SK-N-SH (cell line): Measurements from ENCODE around the gene PDE4D. TPM values are rescaled to one million over a fixed set of nuclear protein-coding genes. Genes with fewer than 3 reads are reported as not detected.

Experiments
- CTCF ChIA-PET: fragments of 300-600, 350-600 bp; formaldehyde crosslinking; extraction: SDS; loops from one replicate; lab custom pipeline; 2021; lab: Yijun Ruan, JAX
- POLR2A ChIA-PET: fragments of 350-600 bp; sonication (Branson Sonifier 250); formaldehyde crosslinking; extraction: SDS; loops from one replicate; lab custom pipeline; 2020; ENCODE audit warnings: antibody characterized with exemption, inconsistent platforms; lab: Yijun Ruan, JAX
- DNase-seq: peaks from one replicate; pipeline ENCODE4 v3.0.0; 2012
- H2AFZ ChIP-seq: fragments of 200-600 bp; sonication (generic); 2 replicates; pipeline ENCODE4 v1.8.1; 2016; ENCODE audit warnings: antibody characterized with exemption, mild to moderate bottlenecking, low read depth
- H3F3A ChIP-seq: fragments of 200-600 bp; sonication (generic); replicated peaks from 2 replicates; pipeline ENCODE3; 2016; ENCODE audit warnings: antibody characterized with exemption, mild to moderate bottlenecking; ENCODE audit not compliant: insufficient read depth
- H3K27ac ChIP-seq, 2 experiments: fragments of 200-500 bp in 1 of 2; fragments of 200-600 bp in 1 of 2; sonication (Bioruptor generic) in 1 of 2; sonication (generic), shearing (Covaris generic) in 1 of 2; 2 replicates each; pipeline versions ENCODE4 v1.5.1 to v1.6.1; 2014 to 2016; ENCODE audit warnings: low read depth in 2 of 2, inconsistent platforms in 1 of 2, low read length in 1 of 2, mild to moderate bottlenecking in 1 of 2, mixed read lengths in 1 of 2
- H3K27me3 ChIP-seq: fragments of 200-600 bp; sonication (generic), shearing (Covaris generic); 2 replicates; pipeline ENCODE4 v1.6.1; 2016; ENCODE audit warnings: mixed run types; ENCODE audit not compliant: insufficient read depth
- H3K36me3 ChIP-seq, 2 experiments: fragments of 200-500 bp in 1 of 2; fragments of 200-600 bp in 1 of 2; sonication (Bioruptor generic) in 1 of 2; sonication (generic) in 1 of 2; replicated peaks in 1 of 2; 2 replicates each; pipeline versions ENCODE3 to v1.5.1; 2014 to 2016; ENCODE audit warnings: low read length in 1 of 2, mild to moderate bottlenecking in 1 of 2; ENCODE audit not compliant: insufficient read depth in 2 of 2, control insufficient read depth in 1 of 2
- H3K4me1 ChIP-seq, 2 experiments: fragments of 200-500 bp in 1 of 2; fragments of 200-600 bp in 1 of 2; sonication (Bioruptor generic) in 1 of 2; sonication (generic), shearing (Covaris generic) in 1 of 2; 2 replicates each; pipeline versions ENCODE4 v1.5.1 to v1.6.1; 2014 to 2016; ENCODE audit warnings: low read depth in 1 of 2, low read length in 1 of 2, mixed run types in 1 of 2; ENCODE audit not compliant: insufficient read depth in 2 of 2, control insufficient read depth in 1 of 2
- H3K4me2 ChIP-seq: fragments of 200-600 bp; sonication (generic), shearing (Covaris generic); 2 replicates; pipeline ENCODE4 v1.6.1; 2017; ENCODE audit warnings: mixed run types
- H3K4me3 ChIP-seq, 2 experiments: fragments of 200-500 bp in 1 of 2; fragments of 200-600 bp in 1 of 2; sonication (Bioruptor generic) in 1 of 2; sonication (generic), shearing (Covaris generic) in 1 of 2; 2 replicates each; pipeline versions ENCODE4 v1.5.1 to v1.8.1; 2014 to 2016; ENCODE audit warnings: low read depth in 2 of 2, inconsistent platforms in 1 of 2, low read length in 1 of 2, mild to moderate bottlenecking in 1 of 2, mixed read lengths in 1 of 2, moderate library complexity in 1 of 2
- H3K79me2 ChIP-seq: fragments of 200-600 bp; sonication (generic); 2 replicates; pipeline ENCODE4 v1.8.1; 2017; ENCODE audit warnings: mild to moderate bottlenecking; ENCODE audit not compliant: insufficient read depth
- H3K9ac ChIP-seq: fragments of 200-600 bp; sonication (generic); 2 replicates; pipeline ENCODE4 v1.6.1; 2017; ENCODE audit warnings: mixed run types
- H3K9me2 ChIP-seq: fragments of 200-600 bp; sonication (generic); 2 replicates; pipeline ENCODE4 v1.6.1; 2017; ENCODE audit warnings: mixed run types
- H3K9me3 ChIP-seq: fragments of 200-600 bp; sonication (generic); 2 replicates; pipeline ENCODE4 v1.6.1; 2017; ENCODE audit warnings: mixed run types, mild to moderate bottlenecking, moderate library complexity
- H4K20me1 ChIP-seq: fragments of 200-600 bp; sonication (generic); 2 replicates; pipeline ENCODE4 v1.6.1; 2017; ENCODE audit warnings: mild to moderate bottlenecking, mixed run types; ENCODE audit not compliant: insufficient read depth
- FOSL2 ChIP-seq: IDR thresholded peaks from 2 replicates; pipeline ENCODE4 v1.4.0; 2012; ENCODE audit warnings: low read depth, mild to moderate bottlenecking, moderate library complexity, borderline replicate concordance
- GABPA ChIP-seq: IDR thresholded peaks from 2 replicates; pipeline ENCODE4 v1.4.0; 2012; ENCODE audit warnings: low read depth, mild to moderate bottlenecking
- GATA2 ChIP-seq: sonication (generic); formaldehyde crosslinking; IDR thresholded peaks from 2 replicates; pipeline ENCODE4 v1.5.0; 2020; ENCODE audit warnings: mild to moderate bottlenecking, missing genetic modification reagents
- JUND ChIP-seq: IDR thresholded peaks from 2 replicates; pipeline ENCODE4 v1.4.0; 2012
- NFIC ChIP-seq: IDR thresholded peaks from 2 replicates; pipeline ENCODE4 v1.4.0; 2012; ENCODE audit warnings: borderline replicate concordance
- NRF1 ChIP-seq: IDR thresholded peaks from 2 replicates; pipeline ENCODE4 v1.6.1; 2012; ENCODE audit warnings: low read depth, mild to moderate bottlenecking, low read length
- POLR2AphosphoS5 ChIP-seq: IDR thresholded peaks from 2 replicates; pipeline ENCODE4 v1.6.1; 2012; ENCODE audit warnings: low read depth, low read length
- RAD21 ChIP-seq: IDR thresholded peaks from 2 replicates; pipeline ENCODE4 v1.6.1; 2012; ENCODE audit warnings: mild to moderate bottlenecking, low read length
- RXRA ChIP-seq: IDR thresholded peaks from 2 replicates; pipeline ENCODE4 v1.4.0; 2012; ENCODE audit warnings: low read depth, mild to moderate bottlenecking, borderline replicate concordance
- TAF1 ChIP-seq: IDR thresholded peaks from 2 replicates; pipeline ENCODE4 v1.6.1; 2012; ENCODE audit warnings: low read depth, mild to moderate bottlenecking, low read length, moderate library complexity, borderline replicate concordance
- TCF12 ChIP-seq: IDR thresholded peaks from 2 replicates; pipeline ENCODE4 v1.4.0; 2012
- TEAD4 ChIP-seq: IDR thresholded peaks from 2 replicates; pipeline ENCODE4 v1.4.0; 2012; ENCODE audit warnings: mild to moderate bottlenecking, borderline replicate concordance; ENCODE audit not compliant: insufficient read depth
- USF2 ChIP-seq: fragments of 150-350 bp; IDR thresholded peaks from 2 replicates; pipeline ENCODE4 v1.6.1; 2017; ENCODE audit warnings: antibody characterized with exemption, low read length, low read depth, borderline replicate concordance
- ZBTB33 ChIP-seq: IDR thresholded peaks from 2 replicates; pipeline ENCODE4 v1.4.0; 2012; ENCODE audit warnings: low read depth, borderline replicate concordance
- WGBS: methylation state at CpG from one replicate; pipeline ENCODE4 v1.1.6; 2017; ENCODE audit warnings: low lambda C conversion rate; 5-methylcytosine and 5-hydroxymethylcytosine counted together
- polyA plus RNA-seq, 3 experiments: library from polyadenylated mRNA; depleted of rRNA; stranded (reverse); fragments of >200 nt; gene quantifications; 2 replicates each; pipeline ENCODE4 v1.2.3, GENCODE V29; 2012
- TF ChIP-seq, protein P1 (sequence below): IDR thresholded peaks from 2 replicates; pipeline ENCODE4 v1.4.0; 2012; ENCODE audit warnings: low read depth
- TF ChIP-seq, protein P2 (sequence below): IDR thresholded peaks from 2 replicates; pipeline ENCODE4 v1.6.1; 2012; ENCODE audit warnings: mild to moderate bottlenecking, low read depth, low read length, moderate library complexity

The PDE4D gene
- polyA plus RNA-seq, 1 of the 3 experiments (the other 2 are of a cell fraction), result 2.4 TPM

GRCh38 chr5:59773294-59773693, 120.2 kb downstream of the PDE4D start:
- H3K4me3 ChIP-seq, result no peak overlapping the region
- no peak overlapping the region for H3K27ac ChIP-seq
- H4K20me1 ChIP-seq, result no peaks in the 10 kb centered on the region
- TF ChIP-seq NFIC, result peak; percentile 14; the same call in 1 of the 2 replicates
- TF ChIP-seq, protein P1, sequence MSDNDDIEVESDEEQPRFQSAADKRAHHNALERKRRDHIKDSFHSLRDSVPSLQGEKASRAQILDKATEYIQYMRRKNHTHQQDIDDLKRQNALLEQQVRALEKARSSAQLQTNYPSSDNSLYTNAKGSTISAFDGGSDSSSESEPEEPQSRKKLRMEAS, result no peak
- TF ChIP-seq, all 33 proteins: peak for 1
- no peak overlapping the region for H2AFZ ChIP-seq
- no peak overlapping the region for H3K4me2 ChIP-seq
- H3K27me3 ChIP-seq, result no peaks in the 10 kb centered on the region
- no peaks in the 10 kb centered on the region for H3K9me3 ChIP-seq
- ChIA-PET CTCF (no interaction called here), POLR2A (no interaction called here)
- peaks cover 5 to 12% of the 10 kb centered on the region in 2 experiments; a peak in 2 of 4 replicates for H3K4me1 ChIP-seq
- H3K9ac ChIP-seq, result no peak overlapping the region
- H3K79me2 ChIP-seq, result no peaks in the 10 kb centered on the region
- H3K9me2 ChIP-seq, result no peaks in the 10 kb centered on the region
- H3K36me3 ChIP-seq, result no peaks in the 10 kb centered on the region
- peaks cover 11% of the 10 kb centered on the region for H3F3A ChIP-seq
- DNase-seq, result no peak

DNA sequence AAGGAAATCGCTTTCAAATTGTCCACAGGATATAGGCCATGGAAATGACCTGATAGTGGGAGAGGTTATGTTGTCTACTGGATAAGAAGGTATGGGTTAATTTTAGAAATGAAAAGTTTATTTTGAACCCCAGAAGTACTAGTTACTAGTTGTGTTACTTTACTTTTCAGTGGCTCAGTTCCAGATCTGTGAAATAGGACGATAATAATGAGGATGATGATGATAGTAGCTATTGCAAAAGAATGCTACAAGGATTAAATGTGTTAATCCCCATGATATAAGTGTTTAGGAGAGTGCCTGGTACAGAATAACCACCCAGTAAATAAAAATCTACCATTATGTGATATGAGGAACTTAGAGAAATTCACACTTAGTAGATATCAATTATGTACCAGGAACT, 120.8 kb downstream of the PDE4D start:
- no peak overlapping the region for H3K9ac ChIP-seq
- ChIA-PET CTCF (no interaction called here), POLR2A (no interaction called here)

More for the DNA sequence above, 120.8 kb downstream of the PDE4D start:
- no peak overlapping the region for H3K4me2 ChIP-seq
- H4K20me1 ChIP-seq, result no peaks in the 10 kb centered on the region
- H3K9me2 ChIP-seq, result no peaks in the 10 kb centered on the region
- 89% methylated on average over 2 of the region's 2 CpGs for WGBS
- no peak overlapping the region for H3K27ac ChIP-seq
- no peak for DNase-seq
- H2AFZ ChIP-seq, result no peak overlapping the region
- H3F3A ChIP-seq, result peaks cover 11% of the 10 kb centered on the region
- TF ChIP-seq GABPA, result no peak
- TF ChIP-seq TCF12, result no peak
- no peak for TF ChIP-seq RXRA
- TF ChIP-seq RAD21, result no peak
- TF ChIP-seq, protein P1, result no peak
- no peak for TF ChIP-seq ZBTB33
- no peak for TF ChIP-seq TEAD4
- TF ChIP-seq JUND, result no peak
- TF ChIP-seq TAF1, result no peak
- no peak for TF ChIP-seq FOSL2
- TF ChIP-seq NRF1, result no peak
- TF ChIP-seq NFIC, result no peak
- no peak for TF ChIP-seq GATA2 (CRISPR knock-in tag)
- no peak for TF ChIP-seq USF2
- no peak for TF ChIP-seq POLR2AphosphoS5
- TF ChIP-seq, protein P2, sequence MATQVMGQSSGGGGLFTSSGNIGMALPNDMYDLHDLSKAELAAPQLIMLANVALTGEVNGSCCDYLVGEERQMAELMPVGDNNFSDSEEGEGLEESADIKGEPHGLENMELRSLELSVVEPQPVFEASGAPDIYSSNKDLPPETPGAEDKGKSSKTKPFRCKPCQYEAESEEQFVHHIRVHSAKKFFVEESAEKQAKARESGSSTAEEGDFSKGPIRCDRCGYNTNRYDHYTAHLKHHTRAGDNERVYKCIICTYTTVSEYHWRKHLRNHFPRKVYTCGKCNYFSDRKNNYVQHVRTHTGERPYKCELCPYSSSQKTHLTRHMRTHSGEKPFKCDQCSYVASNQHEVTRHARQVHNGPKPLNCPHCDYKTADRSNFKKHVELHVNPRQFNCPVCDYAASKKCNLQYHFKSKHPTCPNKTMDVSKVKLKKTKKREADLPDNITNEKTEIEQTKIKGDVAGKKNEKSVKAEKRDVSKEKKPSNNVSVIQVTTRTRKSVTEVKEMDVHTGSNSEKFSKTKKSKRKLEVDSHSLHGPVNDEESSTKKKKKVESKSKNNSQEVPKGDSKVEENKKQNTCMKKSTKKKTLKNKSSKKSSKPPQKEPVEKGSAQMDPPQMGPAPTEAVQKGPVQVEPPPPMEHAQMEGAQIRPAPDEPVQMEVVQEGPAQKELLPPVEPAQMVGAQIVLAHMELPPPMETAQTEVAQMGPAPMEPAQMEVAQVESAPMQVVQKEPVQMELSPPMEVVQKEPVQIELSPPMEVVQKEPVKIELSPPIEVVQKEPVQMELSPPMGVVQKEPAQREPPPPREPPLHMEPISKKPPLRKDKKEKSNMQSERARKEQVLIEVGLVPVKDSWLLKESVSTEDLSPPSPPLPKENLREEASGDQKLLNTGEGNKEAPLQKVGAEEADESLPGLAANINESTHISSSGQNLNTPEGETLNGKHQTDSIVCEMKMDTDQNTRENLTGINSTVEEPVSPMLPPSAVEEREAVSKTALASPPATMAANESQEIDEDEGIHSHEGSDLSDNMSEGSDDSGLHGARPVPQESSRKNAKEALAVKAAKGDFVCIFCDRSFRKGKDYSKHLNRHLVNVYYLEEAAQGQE, result no peak
- no peaks in the 10 kb centered on the region for H3K9me3 ChIP-seq
- peaks cover 5 to 12% of the 10 kb centered on the region in 2 experiments; a peak in 3 of 4 replicates for H3K4me1 ChIP-seq
- H3K4me3 ChIP-seq, result no peak overlapping the region
- no peaks in the 10 kb centered on the region for H3K27me3 ChIP-seq
- H3K36me3 ChIP-seq, result no peaks in the 10 kb centered on the region
- no peaks in the 10 kb centered on the region for H3K79me2 ChIP-seq
